Sigmoid colon (tissue), 3 donors: ENCODE results near the gene GET3.

Experiments used
- CTCF ChIP-seq, 4 experiments: fragments of 450-650 bp in 3 of 4; fragments of 200-600 bp in 1 of 4; IDR thresholded peaks; one replicate each; pipeline ENCODE4 v1.5.1; 2016 to 2019; ENCODE audit warnings: antibody characterized with exemption in 4 of 4, mild to moderate bottlenecking in 3 of 4, moderate library complexity in 2 of 4
- POLR2A ChIP-seq, 2 donors: fragments of 450-650 bp; IDR thresholded peaks; one replicate each; pipeline ENCODE4 v1.6.1; 2016; ENCODE audit warnings: antibody characterized with exemption in 2 of 2, mild to moderate bottlenecking in 2 of 2, moderate library complexity in 2 of 2

- TF ChIP-seq CTCF (IDR thresholded peaks at IDR 0.05) = no peak
- TF ChIP-seq POLR2A (IDR thresholded peaks at IDR 0.05) = no peak
Observed at GRCh38 chr19:12769689-12770088, 32.4 kb downstream of the GET3 start.
